ENCODE results near the gene ISG20. TPM values are rescaled to one million over a fixed set of nuclear protein-coding genes. Genes with fewer than 3 reads are reported as not detected.

The ISG20 gene
- total RNA-seq, 1 donor from 2014 or later: 15.9 TPM

DNA sequence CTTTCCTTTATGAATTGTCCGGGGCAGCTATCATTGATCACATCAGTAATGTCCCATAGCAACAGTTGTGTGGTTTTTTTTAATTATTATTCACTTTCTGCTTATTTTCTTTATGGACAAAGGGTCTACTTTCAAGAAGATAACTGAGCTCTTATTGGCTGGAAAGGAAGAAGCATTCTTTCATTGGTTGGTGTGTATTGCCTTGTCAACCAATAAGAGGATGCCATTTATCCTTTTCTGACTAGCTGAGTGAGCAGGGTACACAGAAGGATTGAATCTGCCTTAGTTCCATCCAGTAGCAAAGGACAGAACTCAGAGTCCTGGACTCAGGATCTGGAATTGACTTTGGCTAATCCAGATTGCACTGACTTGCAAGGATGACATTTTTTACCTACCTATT lies 30.9 kb upstream of the ISG20 start:
- Histone ChIP-seq H3K27ac (ENCODE audit: low read depth, low read length) (no peak overlapping the region), H3K36me3 (ENCODE audit: insufficient read depth, low read length) (no peaks in the 10 kb centered on the region), H3K4me2 (ENCODE audit: low read length) (no peak overlapping the region), H4K20me1 (ENCODE audit: insufficient read depth, low read length) (no peaks in the 10 kb centered on the region), H3K9ac (ENCODE audit: low read length) (no peak overlapping the region), H2AFZ (ENCODE audit: low read depth, low read length) (no peak overlapping the region), H3K4me3 (ENCODE audit: insufficient read depth, low read depth, low read length) (no peak overlapping the region), H3K4me1 (ENCODE audit: insufficient read depth, low read length) (peaks cover 6% of the 10 kb centered on the region), H3K79me2 (ENCODE audit: insufficient read depth, low read length) (no peaks in the 10 kb centered on the region), H3K27me3 (ENCODE audit: insufficient read depth, low read length) (peaks cover 57% of the 10 kb centered on the region), H3K9me3 (ENCODE audit: insufficient read depth, low read depth, low read length) (no peaks in the 10 kb centered on the region)
- FAIRE-seq (no peak), DNase-seq (ENCODE audit: low read depth) (no peak)
- no peak overlapping the region for H3K27ac Mint-ChIP-seq (ENCODE audit: unreplicated experiment)
- H3K36me3 Mint-ChIP-seq (ENCODE audit: low read depth, unreplicated experiment): peaks cover 2% of the 10 kb centered on the region
- peaks cover 68% of the 10 kb centered on the region for H3K27me3 Mint-ChIP-seq (ENCODE audit: low read depth, unreplicated experiment)
- TF ChIP-seq, protein P1, sequence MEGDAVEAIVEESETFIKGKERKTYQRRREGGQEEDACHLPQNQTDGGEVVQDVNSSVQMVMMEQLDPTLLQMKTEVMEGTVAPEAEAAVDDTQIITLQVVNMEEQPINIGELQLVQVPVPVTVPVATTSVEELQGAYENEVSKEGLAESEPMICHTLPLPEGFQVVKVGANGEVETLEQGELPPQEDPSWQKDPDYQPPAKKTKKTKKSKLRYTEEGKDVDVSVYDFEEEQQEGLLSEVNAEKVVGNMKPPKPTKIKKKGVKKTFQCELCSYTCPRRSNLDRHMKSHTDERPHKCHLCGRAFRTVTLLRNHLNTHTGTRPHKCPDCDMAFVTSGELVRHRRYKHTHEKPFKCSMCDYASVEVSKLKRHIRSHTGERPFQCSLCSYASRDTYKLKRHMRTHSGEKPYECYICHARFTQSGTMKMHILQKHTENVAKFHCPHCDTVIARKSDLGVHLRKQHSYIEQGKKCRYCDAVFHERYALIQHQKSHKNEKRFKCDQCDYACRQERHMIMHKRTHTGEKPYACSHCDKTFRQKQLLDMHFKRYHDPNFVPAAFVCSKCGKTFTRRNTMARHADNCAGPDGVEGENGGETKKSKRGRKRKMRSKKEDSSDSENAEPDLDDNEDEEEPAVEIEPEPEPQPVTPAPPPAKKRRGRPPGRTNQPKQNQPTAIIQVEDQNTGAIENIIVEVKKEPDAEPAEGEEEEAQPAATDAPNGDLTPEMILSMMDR (IDR thresholded peaks at IDR 0.05; ENCODE audit: insufficient read depth, low read depth, low read length): no peak
- TF ChIP-seq EZH2 (IDR thresholded peaks at IDR 0.05; ENCODE audit: insufficient read depth, low read length): no peak
- H3K9me3 Mint-ChIP-seq (ENCODE audit: unreplicated experiment): peaks cover 3% of the 10 kb centered on the region
- H3K4me1 Mint-ChIP-seq (ENCODE audit: low read depth, unreplicated experiment): peaks cover 19% of the 10 kb centered on the region
- H3K4me3 Mint-ChIP-seq (ENCODE audit: unreplicated experiment): no peak overlapping the region

GRCh38 chr15:88608607-88609181 lies 30.1 kb upstream of the ISG20 start:
- Histone ChIP-seq H3K4me1 (ENCODE audit: insufficient read depth, low read length) (peaks cover 12% of the 10 kb centered on the region), H3K4me2 (ENCODE audit: low read length) (no peak overlapping the region), H3K4me3 (ENCODE audit: insufficient read depth, low read depth, low read length) (no peak overlapping the region), H3K9ac (ENCODE audit: low read length) (no peak overlapping the region), H3K36me3 (ENCODE audit: insufficient read depth, low read length) (no peaks in the 10 kb centered on the region), H2AFZ (ENCODE audit: low read depth, low read length) (no peak overlapping the region), H3K79me2 (ENCODE audit: insufficient read depth, low read length) (no peaks in the 10 kb centered on the region), H3K9me3 (ENCODE audit: insufficient read depth, low read depth, low read length) (no peaks in the 10 kb centered on the region), H3K27me3 (ENCODE audit: insufficient read depth, low read length) (peaks cover 52% of the 10 kb centered on the region), H4K20me1 (ENCODE audit: insufficient read depth, low read length) (no peaks in the 10 kb centered on the region), H3K27ac (ENCODE audit: low read depth, low read length) (no peak overlapping the region)
- H3K4me1 Mint-ChIP-seq (ENCODE audit: low read depth, unreplicated experiment): peaks cover 25% of the 10 kb centered on the region
- H3K27me3 Mint-ChIP-seq (ENCODE audit: low read depth, unreplicated experiment): peaks cover 61% of the 10 kb centered on the region
- H3K36me3 Mint-ChIP-seq (ENCODE audit: low read depth, unreplicated experiment): peaks cover 2% of the 10 kb centered on the region
- H3K27ac Mint-ChIP-seq (ENCODE audit: unreplicated experiment): no peak overlapping the region
- DNase-seq (ENCODE audit: low read depth) (no peak), FAIRE-seq (no peak)
- TF ChIP-seq, protein P1 (IDR thresholded peaks at IDR 0.05; ENCODE audit: insufficient read depth, low read depth, low read length): no peak
- TF ChIP-seq EZH2 (IDR thresholded peaks at IDR 0.05; ENCODE audit: insufficient read depth, low read length): no peak
- H3K9me3 Mint-ChIP-seq (ENCODE audit: unreplicated experiment): peaks cover 3% of the 10 kb centered on the region
- H3K4me3 Mint-ChIP-seq (ENCODE audit: unreplicated experiment): no peak overlapping the region

GRCh38 chr15:88609344-88610090 lies 29.3 kb upstream of the ISG20 start:
- Histone ChIP-seq H3K36me3 (ENCODE audit: insufficient read depth, low read length) (no peaks in the 10 kb centered on the region), H2AFZ (ENCODE audit: low read depth, low read length) (no peak overlapping the region), H3K27ac (ENCODE audit: low read depth, low read length) (no peak overlapping the region), H3K4me1 (ENCODE audit: insufficient read depth, low read length) (peaks cover 10% of the 10 kb centered on the region), H3K9me3 (ENCODE audit: insufficient read depth, low read depth, low read length) (no peaks in the 10 kb centered on the region), H3K27me3 (ENCODE audit: insufficient read depth, low read length) (peaks cover 44% of the 10 kb centered on the region), H3K79me2 (ENCODE audit: insufficient read depth, low read length) (no peaks in the 10 kb centered on the region), H4K20me1 (ENCODE audit: insufficient read depth, low read length) (no peaks in the 10 kb centered on the region), H3K9ac (ENCODE audit: low read length) (no peak overlapping the region), H3K4me2 (ENCODE audit: low read length) (no peak overlapping the region), H3K4me3 (ENCODE audit: insufficient read depth, low read depth, low read length) (no peak overlapping the region)
- peaks cover 2% of the 10 kb centered on the region for H3K36me3 Mint-ChIP-seq (ENCODE audit: low read depth, unreplicated experiment)
- peaks cover 53% of the 10 kb centered on the region for H3K27me3 Mint-ChIP-seq (ENCODE audit: low read depth, unreplicated experiment)
- peaks cover 3% of the 10 kb centered on the region for H3K9me3 Mint-ChIP-seq (ENCODE audit: unreplicated experiment)
- FAIRE-seq: no peak
- no peak overlapping the region for H3K27ac Mint-ChIP-seq (ENCODE audit: unreplicated experiment)
- TF ChIP-seq EZH2 (IDR thresholded peaks at IDR 0.05; ENCODE audit: insufficient read depth, low read length): no peak
- TF ChIP-seq, protein P1 (IDR thresholded peaks at IDR 0.05; ENCODE audit: insufficient read depth, low read depth, low read length): no peak
- peaks cover 27% of the 10 kb centered on the region for H3K4me1 Mint-ChIP-seq (ENCODE audit: low read depth, unreplicated experiment)
- no peak for DNase-seq (ENCODE audit: low read depth)
- no peak overlapping the region for H3K4me3 Mint-ChIP-seq (ENCODE audit: unreplicated experiment)
